Activated T-cell treated with anti-CD3 and anti-CD28 coated beads, Interleukin-2, amount 50 U/mL, for 72 hours (primary cell): Measurements from ENCODE around the gene FMN2. TPM values are rescaled to one million over a fixed set of nuclear protein-coding genes. Genes with fewer than 3 reads are reported as not detected.
"Not testable (repeated sequence)": the region's sequence is repeated elsewhere in the genome, so short reads cannot be mapped to it uniquely, and the experiment has no call there.

Experiments
- ATAC-seq, 2 donors: fragments of 150-1000 bp; cut with Tn5 transposase; replicated peaks in 1 of 2; 2 replicates each; pipeline ENCODE4 v1.10.0; 2021; ENCODE audit warnings: moderate library complexity in 2 of 2, mild to moderate bottlenecking in 1 of 2
- DNase-seq, 2 donors: peaks; one replicate each; pipeline ENCODE4 v3.0.0; 2021 to 2022; ENCODE audit warnings: mixed read lengths in 1 of 2
- H3K27ac Mint-ChIP-seq: one replicate; pipeline ENCODE4 v1.8.0; 2022; ENCODE audit warnings: mild to moderate bottlenecking, moderate library complexity, mixed read lengths
- H3K27me3 Mint-ChIP-seq: one replicate; pipeline ENCODE4 v1.8.0; 2022; ENCODE audit warnings: low read depth, mixed read lengths
- H3K36me3 Mint-ChIP-seq, 2 donors: one replicate each; pipeline ENCODE4 v1.8.0; 2022; ENCODE audit warnings: mixed read lengths in 2 of 2, mild to moderate bottlenecking in 1 of 2; ENCODE audit not compliant: insufficient read depth in 2 of 2
- H3K4me1 Mint-ChIP-seq: one replicate; pipeline ENCODE4 v1.8.0; 2022; ENCODE audit warnings: low read depth, mixed read lengths
- H3K4me3 Mint-ChIP-seq, 2 donors: one replicate each; pipeline ENCODE4 v1.8.0; 2022; ENCODE audit warnings: mild to moderate bottlenecking in 2 of 2, mixed read lengths in 2 of 2, moderate library complexity in 2 of 2
- H3K9me3 Mint-ChIP-seq, 2 donors: one replicate each; pipeline ENCODE4 v1.8.0; 2022; ENCODE audit warnings: mixed read lengths in 2 of 2
- total RNA-seq, 2 donors: library from RNA; stranded (reverse); gene quantifications; one replicate each; pipeline ENCODE4 v1.2.3, GENCODE V29; 2022

The FMN2 gene
- total RNA-seq, 2 donors from 2014 or later: not detected

DNA sequence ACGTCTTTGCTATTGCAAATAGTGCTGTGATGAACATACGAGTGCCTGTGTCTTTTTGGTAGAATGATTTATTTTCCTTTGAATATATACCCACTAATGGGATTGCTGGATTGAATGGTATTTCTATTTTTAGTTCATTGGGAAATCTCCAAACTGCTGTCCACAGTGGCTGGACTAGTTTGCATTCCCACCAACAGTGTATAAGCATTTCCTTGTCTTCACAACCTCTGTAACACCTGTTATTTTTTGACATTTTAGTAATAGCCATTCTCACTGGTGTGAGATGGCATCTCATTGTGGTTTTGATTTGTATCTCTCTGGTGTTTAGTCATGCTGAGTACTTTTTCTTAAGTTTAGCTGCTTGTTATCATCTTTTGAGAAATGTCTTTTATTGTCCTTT, 215.0 kb downstream of the FMN2 start:
- Mint-ChIP-seq H3K27ac (no peak overlapping the region), H3K36me3 (no peaks in the 10 kb centered on the region), H3K4me3 (no peak overlapping the region), H3K4me1 (no peaks in the 10 kb centered on the region), H3K27me3 (no peaks in the 10 kb centered on the region), H3K9me3 (peaks cover 2 to 6% of the 10 kb centered on the region in 2 donors)
- no peak for DNase-seq
- ATAC-seq: no peak

DNA sequence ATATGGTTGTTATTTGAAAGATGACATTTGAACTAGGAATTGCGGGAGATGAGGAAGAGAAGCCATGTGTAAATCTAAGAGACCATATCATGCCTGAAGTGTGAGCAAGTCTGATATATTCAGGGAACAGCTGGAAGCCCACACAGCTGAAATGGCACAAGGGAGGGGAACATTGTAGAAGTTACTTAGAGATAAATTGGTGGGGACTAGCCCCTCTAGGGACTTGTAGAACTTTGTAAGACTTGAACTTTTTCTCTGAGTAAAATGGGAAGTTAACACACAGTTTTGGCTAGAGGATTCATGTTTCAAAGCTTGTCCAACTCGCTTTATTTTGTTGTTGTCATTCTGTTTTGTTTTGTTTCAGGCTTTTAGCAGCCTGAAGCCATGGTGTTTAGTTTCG, 216.4 kb downstream of the FMN2 start:
- DNase-seq (no peak), ATAC-seq (no peak)
- no peaks in the 10 kb centered on the region for H3K27me3 Mint-ChIP-seq
- H3K9me3 Mint-ChIP-seq: peaks cover 4 to 6% of the 10 kb centered on the region in 2 donors
- H3K4me3 Mint-ChIP-seq: no peak overlapping the region
- no peaks in the 10 kb centered on the region for H3K36me3 Mint-ChIP-seq
- no peaks in the 10 kb centered on the region for H3K4me1 Mint-ChIP-seq
- H3K27ac Mint-ChIP-seq: no peak overlapping the region

DNA sequence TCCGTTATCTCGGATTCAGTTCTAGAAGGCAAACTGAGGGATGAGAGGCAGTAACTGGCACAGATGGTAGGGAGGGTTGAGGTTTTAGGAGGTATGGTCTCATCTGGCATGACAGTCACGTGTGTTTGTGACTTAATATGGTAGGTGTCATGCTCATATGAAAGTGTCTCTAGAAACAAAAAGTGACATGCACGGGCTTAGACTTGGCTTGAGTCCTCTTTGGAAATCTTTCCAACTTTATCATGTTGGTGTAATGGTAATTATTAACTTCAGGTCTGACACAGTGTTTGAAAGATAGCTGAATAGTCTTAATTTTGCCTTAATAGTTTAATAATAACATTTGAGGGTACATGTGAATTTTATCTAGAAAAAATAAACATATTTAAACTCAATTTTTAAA, 218.1 kb downstream of the FMN2 start:
- Mint-ChIP-seq H3K4me3 (no peak overlapping the region), H3K27ac (no peak overlapping the region), H3K27me3 (no peaks in the 10 kb centered on the region), H3K9me3 (peaks cover 2 to 4% of the 10 kb centered on the region in 2 donors), H3K36me3 (no peaks in the 10 kb centered on the region), H3K4me1 (no peaks in the 10 kb centered on the region)
- ATAC-seq (no peak), DNase-seq (no peak)

DNA sequence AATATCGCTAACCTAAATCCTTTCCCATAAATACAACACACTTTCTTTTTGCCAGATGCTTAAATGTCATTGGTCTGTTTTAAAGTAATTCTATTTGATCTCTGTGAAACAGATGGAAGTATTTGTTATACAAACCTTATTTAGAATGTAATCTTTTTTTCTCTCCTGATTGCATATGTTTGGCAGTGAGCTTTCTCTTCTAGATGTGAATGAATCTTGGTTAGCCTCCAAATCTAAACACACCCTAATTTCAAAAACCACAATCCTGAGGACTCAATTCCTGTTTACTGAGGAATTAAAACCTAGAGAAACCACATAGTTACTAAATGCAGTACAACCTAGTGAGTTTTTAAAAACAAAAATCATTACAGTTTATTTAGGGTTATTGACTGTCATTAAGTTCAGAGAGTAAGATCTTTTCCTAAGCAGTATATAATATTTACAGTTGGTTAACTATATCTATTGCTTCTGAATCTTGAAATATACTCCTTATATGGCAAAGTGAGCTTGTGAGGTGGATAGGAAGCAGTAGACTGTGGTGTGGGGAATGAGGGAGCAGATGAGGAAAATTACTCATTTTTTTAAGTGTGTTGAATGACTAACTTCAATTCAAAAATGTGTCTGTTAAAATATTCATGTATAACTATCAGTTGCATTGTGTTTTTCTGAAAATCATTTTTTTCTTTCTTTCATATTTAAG, 218.7 kb downstream of the FMN2 start:
- Mint-ChIP-seq H3K9me3 (peaks cover 2 to 4% of the 10 kb centered on the region in 2 donors), H3K27ac (no peak overlapping the region), H3K4me3 (no peak overlapping the region), H3K27me3 (no peaks in the 10 kb centered on the region), H3K36me3 (no peaks in the 10 kb centered on the region), H3K4me1 (no peaks in the 10 kb centered on the region)
- ATAC-seq (no peak), DNase-seq (no peak)

DNA sequence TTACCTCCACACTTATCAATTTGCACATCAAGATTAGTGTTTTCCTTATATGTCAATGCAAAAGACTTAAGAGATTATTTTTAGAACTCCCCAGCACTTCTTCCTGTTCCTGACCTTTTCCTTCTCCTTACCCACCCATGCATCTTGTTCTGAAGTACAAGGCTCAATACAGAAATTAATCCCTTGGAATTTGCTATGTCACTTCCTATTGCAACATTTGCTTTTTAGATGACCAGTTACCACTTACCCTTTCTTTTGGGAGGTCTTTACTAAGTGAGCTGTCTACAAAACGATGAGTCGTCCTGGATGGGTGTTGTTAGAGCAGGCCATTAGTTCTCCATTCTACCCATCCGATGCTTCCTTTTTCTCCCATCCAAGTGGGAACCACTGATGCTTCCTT, 221.2 kb downstream of the FMN2 start:
- DNase-seq (no peak), ATAC-seq (no peak)
- Mint-ChIP-seq H3K9me3 (peaks cover 2 to 11% of the 10 kb centered on the region in 2 donors), H3K27ac (no peak overlapping the region), H3K27me3 (no peaks in the 10 kb centered on the region), H3K4me3 (no peak overlapping the region), H3K36me3 (no peaks in the 10 kb centered on the region), H3K4me1 (no peaks in the 10 kb centered on the region)

DNA sequence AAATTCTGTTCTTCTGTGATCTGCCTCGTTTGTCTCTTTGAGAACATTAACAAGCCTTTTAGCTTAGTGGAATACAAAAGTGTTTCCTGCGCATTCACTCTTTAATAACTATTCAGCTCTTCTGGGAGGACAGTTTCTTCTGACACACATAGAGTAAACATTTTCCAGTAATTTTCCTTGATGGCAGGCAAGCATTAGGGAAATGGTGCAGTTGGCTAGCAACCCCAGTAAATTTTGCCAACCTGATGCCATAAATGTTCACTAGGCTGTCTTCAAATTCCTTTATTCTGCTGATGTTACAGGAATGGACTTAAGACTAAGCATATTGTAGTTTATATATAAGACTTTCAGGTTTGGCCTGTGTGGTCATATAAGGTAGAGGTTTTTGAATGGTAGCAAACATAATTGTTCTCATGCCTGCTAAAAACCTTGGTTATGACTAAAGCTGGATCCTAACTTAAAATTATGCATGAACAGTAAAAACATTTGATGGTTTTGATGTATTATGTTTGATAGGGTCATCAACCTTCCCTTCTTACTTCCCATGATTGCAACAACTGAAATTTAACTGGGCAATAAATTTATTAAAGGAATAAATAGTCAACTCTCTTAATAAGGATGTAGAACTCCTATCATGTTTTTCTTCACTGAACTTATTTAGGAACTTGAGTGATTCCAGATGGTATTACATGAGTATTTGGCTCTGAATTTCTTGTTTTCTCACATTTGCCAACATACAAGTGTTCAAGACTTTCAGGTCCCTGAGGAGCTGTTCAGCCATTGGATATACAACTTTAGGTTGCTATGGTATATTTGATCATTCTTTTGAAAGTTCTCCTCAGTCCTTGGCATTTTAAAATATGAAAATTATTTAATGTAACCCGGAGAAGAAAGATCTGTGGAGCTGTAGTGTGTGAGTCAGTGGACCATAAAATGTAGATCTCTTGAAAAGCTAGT, 223.4 kb downstream of the FMN2 start:
- no peak overlapping the region for H3K27ac Mint-ChIP-seq
- ATAC-seq (no peak), DNase-seq (no peak)
- H3K9me3 Mint-ChIP-seq: peaks cover 2 to 18% of the 10 kb centered on the region in 2 donors
- H3K27me3 Mint-ChIP-seq: no peaks in the 10 kb centered on the region
- H3K4me1 Mint-ChIP-seq: no peaks in the 10 kb centered on the region
- H3K4me3 Mint-ChIP-seq: no peak overlapping the region
- H3K36me3 Mint-ChIP-seq: no peaks in the 10 kb centered on the region

DNA sequence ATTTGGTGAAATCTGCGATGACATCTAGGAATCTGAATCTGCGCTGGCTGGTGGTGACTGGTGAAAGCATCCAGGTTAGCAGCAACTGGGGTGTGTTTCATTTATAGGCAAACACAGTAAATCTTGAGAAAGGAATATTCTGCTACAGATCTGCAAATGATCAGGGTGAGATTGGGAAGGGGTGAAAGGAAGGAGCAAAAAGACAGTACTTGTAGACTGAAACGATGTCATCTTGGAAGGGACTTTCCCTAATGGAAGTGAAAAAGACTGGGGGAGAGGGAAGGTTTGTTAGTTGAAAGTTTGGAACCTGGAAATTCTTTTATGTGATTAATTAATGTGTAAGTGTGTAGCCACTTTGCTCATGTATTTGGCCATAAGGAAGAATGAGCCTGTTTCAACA, 228.3 kb downstream of the FMN2 start:
- Mint-ChIP-seq H3K4me3 (no peak overlapping the region), H3K4me1 (no peaks in the 10 kb centered on the region), H3K36me3 (no peaks in the 10 kb centered on the region), H3K9me3 (peaks cover 2 to 23% of the 10 kb centered on the region in 2 donors), H3K27ac (no peak overlapping the region), H3K27me3 (no peaks in the 10 kb centered on the region)
- ATAC-seq: no peak
- no peak for DNase-seq

DNA sequence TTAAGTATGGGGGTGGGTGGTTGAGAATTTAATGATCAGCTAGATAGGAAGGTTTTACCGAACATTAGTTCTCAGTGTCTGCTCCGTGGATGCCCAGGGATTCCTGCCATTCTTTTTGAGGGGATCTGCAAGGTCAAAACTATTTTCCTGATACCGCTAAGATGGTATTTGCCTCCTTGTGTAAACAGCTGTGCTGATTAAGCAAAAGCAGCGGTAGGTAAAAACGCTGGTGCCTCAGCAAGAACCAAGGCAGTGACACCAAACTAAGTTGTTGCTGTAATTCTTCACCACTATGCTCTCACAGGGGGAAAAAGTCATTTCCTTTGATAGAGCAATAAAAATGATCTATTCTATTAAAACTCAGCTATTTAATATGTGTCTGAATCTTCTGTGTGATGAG, 229.0 kb downstream of the FMN2 start:
- no peaks in the 10 kb centered on the region for H3K4me1 Mint-ChIP-seq
- no peaks in the 10 kb centered on the region for H3K27me3 Mint-ChIP-seq
- H3K36me3 Mint-ChIP-seq: no peaks in the 10 kb centered on the region
- H3K27ac Mint-ChIP-seq: no peak overlapping the region
- no peak for DNase-seq
- H3K9me3 Mint-ChIP-seq: peaks cover 2 to 23% of the 10 kb centered on the region in 2 donors
- H3K4me3 Mint-ChIP-seq: no peak overlapping the region
- no peak for ATAC-seq

DNA sequence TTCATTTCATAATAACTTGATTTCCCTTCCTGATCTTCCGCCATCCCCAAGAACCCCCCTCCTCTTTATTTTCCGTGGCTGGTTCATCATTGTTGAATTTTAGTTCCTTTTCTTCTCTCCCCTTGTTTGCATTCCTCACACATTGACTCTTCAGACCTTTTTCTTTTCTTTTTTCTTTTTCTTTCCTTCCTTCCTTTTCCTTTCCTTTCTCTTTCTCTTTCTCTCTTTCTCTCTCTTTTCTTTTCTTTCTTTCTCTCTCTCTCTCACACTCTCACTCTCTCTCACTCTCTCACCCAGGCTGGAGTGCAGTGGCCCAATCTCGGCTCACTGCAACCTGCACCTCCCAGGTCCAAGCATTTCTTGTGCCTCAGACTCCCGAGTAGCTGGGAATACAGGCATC, 231.3 kb downstream of the FMN2 start:
- no peak for ATAC-seq
- Mint-ChIP-seq H3K27me3 (no peaks in the 10 kb centered on the region), H3K4me3 (no peak overlapping the region), H3K9me3 (peaks cover 2 to 16% of the 10 kb centered on the region in 2 donors), H3K36me3 (no peaks in the 10 kb centered on the region), H3K27ac (no peak overlapping the region), H3K4me1 (no peaks in the 10 kb centered on the region)
- DNase-seq: no peak

DNA sequence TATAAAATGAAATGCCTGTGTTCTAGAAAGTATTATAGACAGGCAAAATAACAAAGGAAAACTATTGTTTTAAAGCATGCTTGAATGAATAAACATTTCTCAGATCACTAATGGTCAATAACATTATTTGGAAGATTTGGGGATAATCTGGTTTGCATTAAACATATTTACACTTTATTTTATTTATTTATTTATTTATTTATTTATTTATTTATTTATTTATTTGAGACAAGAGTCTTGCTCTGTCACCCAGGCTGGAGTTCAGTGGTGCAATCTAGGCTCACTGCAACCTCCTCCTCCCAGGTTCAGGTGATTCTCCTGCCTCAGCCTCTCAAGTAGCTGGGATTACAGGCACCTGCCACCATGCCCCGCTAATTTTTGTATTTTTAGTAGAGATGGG, 236.7 kb downstream of the FMN2 start:
- not testable (repeated sequence) for H3K36me3 Mint-ChIP-seq, H3K4me1 Mint-ChIP-seq, H3K27ac Mint-ChIP-seq, DNase-seq, ATAC-seq, H3K4me3 Mint-ChIP-seq, H3K9me3 Mint-ChIP-seq, H3K27me3 Mint-ChIP-seq

DNA sequence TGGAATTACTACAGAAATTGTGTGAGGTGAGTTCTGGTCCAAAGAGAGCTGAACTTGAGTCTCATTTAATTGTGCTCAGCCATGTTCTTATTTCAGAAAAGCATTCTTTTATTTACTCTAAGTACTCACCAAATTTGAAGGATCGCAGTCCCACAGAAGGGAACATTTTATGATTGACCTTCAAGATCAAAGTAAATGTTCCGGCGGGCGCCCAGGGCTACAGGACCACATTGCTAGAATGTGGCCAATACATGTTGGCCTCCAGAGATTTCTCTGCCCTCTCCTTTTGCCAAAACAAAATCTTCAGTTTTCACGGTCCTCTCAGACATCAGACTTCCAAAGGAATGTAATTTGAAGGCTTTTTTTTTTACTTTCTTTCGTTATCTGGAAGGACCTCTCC, 237.8 kb downstream of the FMN2 start:
- Mint-ChIP-seq H3K4me3 (no peak overlapping the region), H3K27me3 (no peaks in the 10 kb centered on the region), H3K4me1 (no peaks in the 10 kb centered on the region), H3K36me3 (no peaks in the 10 kb centered on the region), H3K9me3 (peaks cover 0 to 3% of the 10 kb centered on the region in 2 donors), H3K27ac (no peak overlapping the region)
- ATAC-seq: no peak
- no peak for DNase-seq

DNA sequence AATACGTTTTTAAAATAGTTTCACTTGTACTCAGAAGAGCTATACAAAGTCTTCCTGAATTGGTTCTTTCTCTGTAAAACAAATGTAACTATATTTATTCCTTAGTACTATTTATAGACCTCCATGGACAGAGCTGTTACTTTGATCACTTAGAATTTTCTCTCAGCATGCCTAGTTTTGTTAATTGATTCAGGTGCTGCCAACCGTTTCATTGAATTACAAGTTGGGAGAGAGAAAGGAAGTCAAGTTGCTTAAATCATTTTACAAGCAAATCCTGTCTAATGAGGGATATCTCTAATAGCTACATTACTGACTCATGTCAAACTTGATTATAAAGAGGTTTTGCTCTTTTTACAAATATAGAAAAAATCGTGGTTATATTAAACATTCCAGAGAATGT, 241.0 kb downstream of the FMN2 start:
- ATAC-seq: no peak
- H3K4me1 Mint-ChIP-seq: no peaks in the 10 kb centered on the region
- no peak overlapping the region for H3K4me3 Mint-ChIP-seq
- DNase-seq: no peak
- no peaks in the 10 kb centered on the region for H3K27me3 Mint-ChIP-seq
- H3K9me3 Mint-ChIP-seq: no peaks in the 10 kb centered on the region
- no peaks in the 10 kb centered on the region for H3K36me3 Mint-ChIP-seq
- H3K27ac Mint-ChIP-seq: no peak overlapping the region

DNA sequence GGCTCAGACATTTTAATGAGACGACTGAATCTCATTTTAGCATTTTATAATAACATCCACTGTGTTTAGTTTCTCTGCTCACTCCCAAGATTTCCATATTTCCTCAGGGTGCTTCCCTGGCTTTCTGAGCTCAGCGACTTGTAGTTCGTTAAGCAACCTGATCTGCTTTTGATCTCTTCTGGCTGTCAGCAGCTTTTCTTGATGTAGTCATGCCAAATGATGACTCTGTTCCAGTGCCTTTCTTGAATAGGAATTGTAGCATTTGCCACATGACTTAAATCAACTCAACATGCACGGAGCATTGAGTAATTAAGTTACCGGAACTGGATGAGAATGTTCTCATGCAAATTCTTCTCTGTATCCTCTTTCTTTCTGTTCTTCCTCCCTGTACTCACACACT, 246.1 kb downstream of the FMN2 start:
- H3K9me3 Mint-ChIP-seq: no peaks in the 10 kb centered on the region

More for the DNA sequence above, 246.1 kb downstream of the FMN2 start:
- H3K4me1 Mint-ChIP-seq: no peaks in the 10 kb centered on the region
- H3K36me3 Mint-ChIP-seq: no peaks in the 10 kb centered on the region
- H3K27ac Mint-ChIP-seq: no peak overlapping the region
- no peak for ATAC-seq
- DNase-seq: no peak
- no peak overlapping the region for H3K4me3 Mint-ChIP-seq
- no peaks in the 10 kb centered on the region for H3K27me3 Mint-ChIP-seq
